Fibroblast of skin of right quadriceps (primary cell): Measurements from ENCODE around the gene DSCAML1.

ENCODE experiments used
- DNase-seq: peaks from one replicate; pipeline ENCODE4 v3.0.0-alpha.2; 2013

The DSCAML1 gene

DNA sequence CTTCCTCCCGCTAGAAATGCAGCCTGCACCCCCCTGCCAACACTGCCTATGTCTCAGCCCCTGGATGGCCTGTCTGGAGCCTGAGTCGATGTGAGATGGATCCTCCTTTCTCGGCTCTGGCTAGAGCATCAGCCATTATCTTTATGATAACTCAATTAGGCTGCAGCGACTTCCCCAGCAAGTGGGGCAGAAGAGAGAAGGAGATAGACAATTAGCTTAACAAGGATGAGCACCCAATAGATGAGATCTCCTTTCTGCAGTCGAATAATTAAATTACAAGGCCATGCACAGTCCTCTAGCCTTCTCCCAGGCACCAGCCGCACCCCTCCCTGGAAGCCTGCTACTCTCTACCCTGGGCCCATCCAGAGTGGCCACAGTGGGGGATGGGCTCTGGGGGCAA lies 290.0 kb downstream of the DSCAML1 start:
- DNase-seq, result no peak

DNA sequence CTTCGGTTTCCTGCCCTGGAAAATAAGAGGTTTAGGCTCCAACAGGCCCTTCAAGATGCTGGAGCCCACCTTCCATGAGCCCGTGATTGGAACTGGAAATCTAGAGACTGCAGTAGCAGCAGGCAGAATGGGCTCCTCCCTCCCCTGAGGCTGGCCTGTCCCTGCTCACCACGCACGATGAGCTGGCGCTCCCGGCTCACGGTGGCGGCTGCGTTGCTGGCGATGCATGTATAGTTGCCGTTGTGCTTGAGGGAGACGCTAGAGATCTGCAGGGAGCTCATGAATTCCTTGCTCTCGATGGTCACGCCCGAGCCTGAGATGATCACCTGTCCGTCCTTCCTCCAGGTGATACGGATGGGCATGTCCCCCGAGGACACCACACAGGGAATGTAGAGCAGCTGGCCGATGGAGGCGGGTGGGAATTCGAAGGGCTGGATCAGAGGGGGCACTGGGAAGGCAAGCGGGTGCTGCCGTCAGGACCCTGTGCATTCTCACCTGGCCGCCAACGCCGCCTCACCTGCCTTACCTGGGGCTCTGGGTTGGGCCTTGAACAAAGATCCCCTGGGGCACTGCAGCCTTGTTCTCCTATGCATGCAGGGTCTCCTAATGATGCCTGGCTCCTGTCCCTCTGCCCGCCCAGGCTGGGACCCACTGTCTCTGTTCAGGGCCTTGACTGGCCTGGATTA lies 291.6 kb downstream of the DSCAML1 start:
- no peak for DNase-seq

DNA sequence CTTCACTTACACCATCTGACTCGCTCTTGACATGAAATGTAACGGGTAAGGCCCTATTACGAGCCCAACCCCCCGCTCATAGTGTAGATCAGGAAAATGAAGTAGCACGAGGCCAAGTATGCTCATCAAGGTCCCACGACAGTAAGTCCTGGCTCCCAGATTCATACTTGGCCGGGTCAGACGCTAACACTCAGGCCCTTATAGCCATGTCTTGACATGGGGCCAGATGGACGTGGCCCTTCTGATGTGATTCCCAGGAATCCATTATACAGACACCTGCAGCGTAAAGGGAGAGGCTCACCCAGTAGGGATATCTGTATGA lies 294.3 kb downstream of the DSCAML1 start:
- no peak for DNase-seq

DNA sequence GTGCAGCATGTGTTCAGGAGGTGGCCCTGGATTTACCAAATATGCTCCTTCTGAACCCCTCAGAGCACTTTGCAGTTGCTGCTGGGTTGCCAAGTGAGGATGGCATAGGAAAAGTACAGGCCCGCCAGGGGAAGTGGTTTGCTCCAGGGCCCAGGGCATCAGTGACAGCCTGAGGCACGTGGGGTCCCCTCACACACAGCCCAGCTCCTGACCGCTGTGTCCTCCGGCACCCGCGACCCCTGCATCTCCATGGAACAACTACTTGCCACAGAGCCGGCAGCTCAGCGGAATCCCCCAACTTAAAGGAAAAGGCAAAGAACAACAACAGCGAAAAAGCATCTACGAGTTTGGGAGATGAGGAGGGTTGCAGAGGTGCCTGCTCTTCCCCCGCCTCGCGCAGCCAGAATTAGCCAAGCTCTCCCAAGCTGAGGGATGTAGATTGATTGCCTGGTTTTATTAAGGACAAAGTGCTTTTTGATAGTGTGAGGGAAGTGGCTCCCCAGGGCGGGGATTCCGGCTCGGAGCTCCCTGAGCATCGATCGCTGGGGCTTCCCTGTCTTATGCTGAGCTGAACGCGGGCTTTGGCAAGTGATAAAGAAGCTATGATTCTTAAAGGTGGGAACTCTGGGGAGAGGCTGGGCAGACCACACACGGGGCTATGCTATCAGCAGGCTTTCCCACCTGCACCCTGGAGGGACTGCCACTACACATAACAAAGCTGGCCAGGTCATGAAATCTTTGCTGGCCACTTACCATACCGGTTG lies 294.8 kb downstream of the DSCAML1 start:
- DNase-seq, result no peak

DNA sequence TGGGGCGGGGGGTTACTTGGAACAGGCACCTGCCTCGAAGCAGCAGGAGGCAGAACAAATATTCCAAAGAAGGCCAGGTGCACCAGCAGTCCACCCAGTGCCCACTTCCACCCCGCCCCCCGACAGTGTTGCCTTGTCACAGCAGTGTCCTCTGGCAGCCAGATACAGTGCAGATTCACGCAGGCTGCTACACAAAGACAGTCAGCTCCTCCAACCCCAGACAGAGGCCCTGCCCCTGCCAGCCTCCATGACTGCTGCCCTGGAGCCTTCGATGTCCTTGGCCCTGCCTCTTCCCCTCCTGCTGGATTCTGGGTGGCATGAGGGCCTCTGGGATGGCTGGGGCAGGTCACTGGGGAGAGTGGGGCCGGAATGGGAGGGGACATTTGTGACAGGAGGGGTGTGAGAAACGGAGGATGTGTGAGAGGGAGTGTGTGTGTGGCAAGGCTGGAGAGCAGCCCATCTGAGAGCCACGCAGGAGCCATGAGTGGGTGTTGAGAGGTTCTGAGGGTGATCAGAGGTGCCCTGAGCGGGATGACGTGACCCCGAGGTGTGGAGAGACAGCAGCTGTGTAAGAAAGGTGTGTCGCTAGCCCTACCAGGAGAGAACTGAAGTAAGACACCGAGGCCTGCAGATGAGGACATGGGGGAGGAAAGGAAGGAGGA lies 295.6 kb downstream of the DSCAML1 start:
- DNase-seq, result no peak

DNA sequence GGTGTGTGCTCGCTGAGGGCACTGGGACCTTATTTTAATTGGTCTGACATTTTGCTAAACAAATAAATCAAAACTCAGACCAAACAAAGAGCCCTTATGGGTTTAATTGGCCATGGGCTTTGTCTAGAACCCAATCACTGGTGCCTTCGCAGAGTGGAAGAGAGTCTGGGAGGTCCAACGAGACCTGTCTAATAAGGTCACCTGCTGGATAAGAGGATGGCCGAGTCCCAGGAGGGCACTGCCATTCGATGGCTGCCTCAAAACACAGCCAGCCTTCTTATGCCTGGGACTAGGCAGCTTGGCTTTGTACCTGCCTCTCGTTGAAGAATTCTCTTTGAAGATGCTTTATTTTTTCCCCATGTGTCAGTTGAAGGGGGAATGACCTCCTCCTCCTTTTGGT lies 298.2 kb downstream of the DSCAML1 start:
- no peak for DNase-seq

DNA sequence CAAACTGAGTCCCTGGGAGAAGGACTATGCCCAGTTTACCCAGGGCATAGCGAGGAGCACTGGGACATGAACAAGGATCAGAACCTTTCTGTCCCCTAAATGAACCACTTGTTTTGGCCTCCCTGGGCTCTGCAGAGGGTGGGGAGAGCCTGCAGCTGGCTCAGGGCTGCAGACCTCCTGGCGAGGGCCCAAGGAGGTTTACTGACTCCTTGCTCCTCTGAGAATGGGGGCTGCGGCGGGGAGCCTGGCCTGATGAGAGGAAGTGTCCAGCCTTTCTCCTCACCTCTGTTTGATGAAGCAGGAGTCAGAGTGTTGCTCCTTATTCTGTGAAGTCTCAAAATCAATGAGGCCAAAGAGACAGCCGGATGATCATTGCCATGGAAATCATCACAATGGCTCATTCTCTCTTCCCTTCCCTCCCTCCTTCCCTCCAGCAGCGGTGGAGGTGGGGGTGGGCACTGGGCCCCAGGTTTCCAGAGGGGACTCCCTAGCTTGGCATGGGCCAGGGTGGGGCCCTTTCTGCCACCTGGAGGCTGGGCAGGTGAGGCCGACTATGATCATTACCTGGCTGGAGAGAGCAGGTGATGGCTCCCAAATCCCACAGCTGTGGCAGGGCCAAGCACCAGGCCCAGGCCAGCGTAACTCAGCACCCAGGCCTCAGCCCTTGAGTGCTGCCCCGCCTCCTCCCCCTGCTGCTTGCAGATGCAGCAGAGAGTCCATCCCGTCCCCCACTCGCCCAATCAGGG lies 299.6 kb downstream of the DSCAML1 start:
- DNase-seq, result no peak

DNA sequence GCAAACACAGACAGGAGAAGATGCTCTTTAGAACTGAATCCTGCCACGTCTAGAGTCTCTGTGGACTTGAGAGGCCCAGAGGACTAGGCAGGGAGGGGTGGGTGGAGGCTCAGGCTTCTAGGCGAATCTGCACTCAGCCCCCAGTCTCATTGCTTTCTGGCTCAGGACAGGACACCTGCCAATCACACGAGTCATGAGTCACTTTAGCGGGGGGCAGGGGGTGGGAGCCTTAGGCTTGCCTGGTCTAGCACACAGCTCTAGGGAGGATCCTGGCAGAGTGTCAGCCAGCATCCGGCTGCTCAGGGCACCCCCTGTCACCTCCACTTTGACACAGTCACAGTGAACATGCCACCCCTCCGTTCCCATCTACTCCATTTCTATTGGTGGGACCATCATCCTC lies 301.7 kb downstream of the DSCAML1 start:
- no peak for DNase-seq

DNA sequence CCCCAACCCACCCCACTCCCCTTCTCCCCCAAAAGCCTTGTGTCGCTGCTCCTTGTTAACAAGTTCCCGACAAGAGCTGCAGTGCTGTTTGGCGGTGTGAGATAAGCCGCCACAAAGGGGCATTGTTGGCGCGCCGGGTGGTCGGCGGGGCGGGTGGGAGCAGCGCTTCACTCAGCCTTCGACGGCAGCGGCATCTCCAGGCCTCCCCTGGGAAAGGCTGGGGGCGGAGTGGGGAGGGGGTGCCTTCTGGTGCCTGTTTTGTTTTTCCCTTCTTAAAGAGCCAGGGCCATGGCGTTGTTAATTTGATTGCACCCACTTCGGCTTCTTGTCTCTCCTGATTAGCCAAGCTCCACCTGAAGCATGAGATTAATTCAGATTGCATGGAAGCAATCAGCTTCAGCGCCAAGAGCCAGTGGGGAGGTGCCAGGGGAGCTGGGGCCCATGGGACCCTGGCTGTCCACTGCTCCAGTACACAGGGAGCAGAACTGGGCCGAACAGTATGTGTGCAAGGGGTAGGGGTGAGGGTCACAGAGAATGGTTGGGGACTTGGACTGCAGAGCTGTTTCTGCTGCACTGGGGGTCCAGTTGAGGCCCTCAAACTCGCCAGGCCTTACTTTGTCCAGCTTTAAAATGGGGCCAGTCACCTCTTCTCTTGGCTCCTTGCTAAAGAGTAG lies 304.3 kb downstream of the DSCAML1 start:
- no peak for DNase-seq

DNA sequence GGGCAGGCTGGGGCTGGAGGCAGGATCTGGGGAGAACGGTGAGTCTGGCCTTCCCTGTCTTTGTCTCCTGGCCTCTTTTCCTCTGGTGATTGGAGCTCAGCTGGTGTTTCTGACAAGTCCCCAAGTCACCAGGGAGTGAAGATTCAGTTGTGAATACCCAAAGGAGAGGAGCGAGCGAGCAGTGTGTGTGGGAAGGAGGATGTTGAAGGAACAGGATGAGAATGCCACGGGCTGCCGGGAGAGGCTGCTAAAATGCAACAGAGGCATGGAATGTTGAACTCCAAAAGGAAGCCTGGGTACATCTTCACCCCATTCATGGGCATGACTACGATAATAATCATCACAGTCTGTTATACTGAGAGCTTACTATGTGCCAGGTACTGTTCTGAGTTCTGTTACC lies 306.1 kb downstream of the DSCAML1 start:
- DNase-seq, result no peak

DNA sequence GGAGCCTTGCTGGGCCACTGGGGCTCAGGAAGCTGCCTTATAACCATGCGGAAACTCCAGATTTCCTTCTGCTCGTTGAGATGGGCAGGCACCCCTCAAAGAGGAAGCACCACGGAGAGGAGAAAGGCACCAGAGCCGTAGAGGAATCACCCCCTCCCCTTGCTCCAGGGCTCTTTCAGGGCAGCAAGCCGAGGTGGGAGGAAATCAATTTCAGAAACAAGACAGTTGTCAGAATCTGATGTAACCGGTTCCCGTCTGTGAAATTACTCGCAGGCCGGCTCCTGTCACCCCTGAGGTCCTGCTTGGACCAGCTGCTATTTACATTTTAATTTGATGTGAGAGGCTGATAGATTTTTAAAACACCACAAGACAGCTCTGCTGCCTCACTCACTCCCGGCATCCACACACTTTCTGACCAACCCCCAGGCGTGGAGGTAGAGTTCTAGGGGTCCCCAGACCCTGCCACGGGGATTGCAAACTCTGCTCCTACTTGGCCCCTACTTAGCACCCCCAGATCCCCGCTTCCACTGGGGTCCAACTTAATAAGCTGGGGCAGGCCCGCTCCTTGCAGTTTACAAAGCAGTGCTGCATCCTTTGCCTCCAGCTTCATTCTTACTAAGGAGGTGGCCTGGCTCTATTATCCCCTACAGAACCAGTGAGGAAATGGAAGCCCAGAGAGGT lies 306.9 kb downstream of the DSCAML1 start:
- DNase-seq, result no peak

DNA sequence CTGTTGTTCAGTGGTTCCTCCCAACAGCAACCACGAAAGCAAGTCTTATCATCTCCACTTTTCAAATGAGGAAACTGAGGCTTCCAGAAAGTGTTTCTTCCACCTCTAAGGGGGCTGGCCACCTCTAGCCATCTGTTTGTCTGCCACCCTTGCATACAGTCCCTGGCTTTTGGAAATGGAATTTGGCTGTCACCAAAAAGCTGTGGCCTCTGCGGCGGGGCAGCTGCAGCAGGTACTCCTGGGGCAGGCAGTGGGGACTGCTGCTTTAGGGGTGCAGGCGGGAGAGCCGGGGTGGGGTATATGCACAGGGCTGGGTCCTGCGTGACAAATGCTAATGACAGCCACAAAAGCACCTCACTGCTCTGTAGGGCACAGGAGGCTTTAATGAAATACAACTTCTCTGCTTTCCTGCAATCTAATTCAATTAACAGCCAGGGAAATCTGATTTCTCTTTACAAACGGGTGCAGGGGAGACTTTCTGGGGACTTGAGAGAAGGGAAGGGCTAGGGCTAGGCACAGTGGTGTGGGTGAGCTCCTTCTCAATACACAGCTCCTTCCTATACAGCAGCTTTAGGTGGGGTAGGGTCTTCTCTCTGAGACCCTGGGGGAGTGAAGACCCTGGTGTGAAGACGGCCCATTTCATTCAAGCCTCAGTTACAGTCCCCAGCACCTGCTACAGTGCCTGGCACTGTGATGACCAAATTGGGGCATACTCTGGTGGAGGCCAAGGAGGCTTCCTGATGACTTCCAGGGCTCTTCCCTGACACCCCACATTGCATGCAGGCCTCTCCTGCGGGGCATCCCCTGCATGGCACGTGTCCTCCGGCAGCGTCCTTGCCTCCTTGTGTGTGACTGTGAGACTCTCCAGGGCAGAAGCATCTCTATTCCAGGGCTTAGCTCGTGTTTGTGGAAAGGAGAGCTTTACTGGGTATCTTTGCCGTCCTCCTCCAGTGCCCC lies 307.7 kb downstream of the DSCAML1 start:
- no peak for DNase-seq

DNA sequence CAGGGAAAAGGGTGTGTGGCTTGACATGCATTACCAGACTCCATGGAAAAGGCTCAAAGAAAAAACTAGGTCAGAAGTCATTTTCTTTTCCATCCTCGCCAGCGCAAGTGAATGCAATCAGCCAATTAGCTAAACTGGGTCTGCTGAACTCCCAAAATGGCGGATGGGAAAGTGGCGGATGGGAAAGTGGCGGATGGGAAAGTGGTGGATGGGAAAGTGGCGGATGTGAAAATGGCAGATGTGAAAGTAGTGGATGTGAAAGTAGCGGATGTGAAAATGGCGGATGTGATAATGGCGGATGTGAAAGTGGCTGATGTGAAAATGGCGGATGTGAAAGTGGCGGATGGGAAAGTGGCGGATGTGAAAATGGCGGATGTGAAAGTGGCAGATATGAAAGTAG lies 311.0 kb downstream of the DSCAML1 start:
- DNase-seq, result no peak

DNA sequence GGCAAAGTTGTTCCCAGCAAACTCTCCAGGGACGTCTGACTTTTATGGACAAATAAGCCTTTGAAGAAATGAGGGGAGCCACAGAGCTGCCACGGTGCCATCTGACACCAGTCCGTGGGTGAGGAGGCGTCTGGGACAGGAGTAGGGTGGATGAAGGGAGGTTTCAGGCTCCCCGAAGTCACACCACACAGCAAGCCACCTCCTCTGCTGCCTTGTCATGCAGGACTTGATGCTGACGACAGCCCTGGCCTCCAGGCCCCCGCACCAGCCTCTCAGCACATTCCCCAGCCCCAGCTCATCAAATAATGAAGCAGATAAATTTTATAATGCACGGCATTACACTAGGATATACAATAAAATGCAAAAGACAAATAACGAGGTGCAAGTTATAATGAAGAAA lies 312.9 kb downstream of the DSCAML1 start:
- DNase-seq, result no peak

DNA sequence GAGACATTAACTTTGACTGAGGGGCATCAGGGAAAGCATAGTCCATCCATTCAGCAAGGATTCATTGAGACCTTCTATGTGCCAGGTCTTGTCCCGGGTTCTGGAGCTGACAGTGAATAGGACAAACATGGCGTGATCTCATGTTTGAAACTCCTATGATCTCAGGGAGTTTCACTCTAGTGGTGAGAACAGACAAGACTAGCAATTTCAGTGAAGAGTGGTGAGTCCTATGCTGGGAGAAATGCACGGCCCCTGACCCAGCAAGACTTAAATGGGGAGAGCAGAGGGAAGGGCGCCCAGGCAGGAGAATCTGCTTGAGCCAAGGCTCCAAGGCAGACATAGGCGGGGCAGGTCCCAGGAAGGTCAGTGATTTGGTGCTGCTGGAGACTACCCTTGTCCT lies 313.6 kb downstream of the DSCAML1 start:
- DNase-seq, result no peak

DNA sequence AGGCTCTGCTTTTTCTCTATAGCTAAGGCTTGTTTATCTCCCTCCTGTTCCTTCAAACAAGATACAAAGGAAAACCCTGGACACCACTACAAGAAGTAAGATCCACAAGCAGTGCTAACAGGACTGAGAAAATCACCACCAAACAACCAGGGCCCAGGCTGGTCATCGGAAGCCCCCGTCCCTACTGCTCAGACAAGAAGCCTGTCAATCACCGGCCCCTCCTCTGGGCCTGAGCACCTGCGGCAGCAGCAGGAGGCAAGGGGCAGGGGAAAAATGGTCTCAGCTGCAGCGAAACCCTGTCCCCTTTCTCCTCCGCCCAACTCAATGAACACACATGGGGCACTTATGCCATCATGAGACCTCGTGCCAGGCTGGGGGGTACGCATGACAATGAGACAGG lies 314.1 kb downstream of the DSCAML1 start:
- no peak for DNase-seq

DNA sequence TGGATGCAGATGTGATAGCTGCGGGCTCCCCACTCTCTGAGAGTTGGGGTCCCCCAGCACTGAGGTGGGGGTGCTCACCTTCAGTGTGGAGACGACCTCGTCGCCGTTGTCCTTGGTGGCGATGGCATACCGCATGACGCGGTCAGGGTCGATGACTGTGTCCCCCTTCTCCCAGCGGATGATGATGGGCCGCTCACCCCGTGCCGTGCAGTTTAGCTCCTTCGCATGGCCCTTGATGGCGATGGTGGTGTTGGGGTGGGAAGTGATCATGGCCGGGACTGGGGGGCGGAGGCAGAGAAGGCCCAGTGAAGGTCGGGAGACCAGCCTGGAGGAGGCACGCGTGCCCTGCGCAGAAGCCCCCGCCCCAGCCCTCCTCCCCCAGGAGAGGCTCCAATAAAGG lies 315.1 kb downstream of the DSCAML1 start:
- no peak for DNase-seq

DNA sequence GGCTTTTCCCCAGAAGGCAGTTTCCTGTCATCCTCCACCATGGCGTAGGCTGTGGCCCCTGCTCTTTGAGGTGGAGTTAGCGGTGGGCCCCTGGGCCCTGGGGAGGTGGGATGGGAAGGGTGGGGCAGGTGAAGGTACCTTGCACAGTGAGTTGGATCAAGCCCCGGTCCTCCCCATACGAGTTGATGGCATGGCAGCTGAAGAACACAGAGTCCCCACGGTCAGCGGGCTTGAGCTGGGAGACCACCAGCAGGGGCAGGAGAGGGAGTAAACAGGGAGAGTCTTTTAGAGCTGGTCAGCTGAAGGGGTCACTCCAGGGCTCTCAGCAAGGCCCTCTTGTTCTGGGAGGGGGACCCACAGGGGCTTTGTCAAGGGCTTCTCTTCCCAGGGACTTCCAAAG lies 316.0 kb downstream of the DSCAML1 start:
- DNase-seq, result no peak

DNA sequence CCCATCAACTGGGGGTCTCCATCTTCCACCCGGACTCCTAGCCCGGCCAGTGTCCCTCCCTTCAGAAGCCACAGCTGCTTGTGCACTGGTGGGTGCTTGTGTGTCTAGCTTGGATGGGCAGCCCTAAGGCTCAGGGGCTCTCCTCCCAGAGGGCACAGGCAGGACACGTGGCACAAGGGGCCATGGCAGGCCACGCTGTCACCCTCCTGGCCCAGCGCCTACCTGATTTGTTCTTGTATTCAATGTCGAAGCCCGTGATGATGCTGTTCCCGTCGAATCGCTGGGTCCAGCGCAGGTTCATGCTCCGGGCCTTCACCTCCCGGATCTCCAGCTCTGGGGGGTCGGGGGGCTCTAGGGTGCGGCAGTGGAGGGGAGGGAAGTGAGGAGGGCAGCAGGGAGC lies 316.8 kb downstream of the DSCAML1 start:
- no peak for DNase-seq

DNA sequence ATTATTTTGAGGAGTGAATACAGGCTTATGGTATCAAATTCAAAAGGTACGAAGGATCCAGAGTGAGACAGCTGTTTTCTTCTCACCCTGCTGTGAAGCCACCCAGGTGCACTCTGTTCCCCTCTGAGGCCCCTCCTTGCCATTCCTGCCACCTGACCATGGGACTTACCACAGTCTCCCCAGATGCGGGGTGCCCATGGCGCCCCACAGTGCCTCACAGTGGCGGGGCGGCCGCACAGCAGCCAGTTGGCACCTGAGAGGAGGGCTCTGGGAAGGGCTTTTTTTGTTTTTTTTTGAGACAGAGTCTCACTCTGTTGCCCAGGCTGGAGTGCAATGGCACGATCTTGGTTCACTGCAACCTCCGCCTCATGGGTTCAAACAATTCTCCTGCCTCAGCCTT lies 317.6 kb downstream of the DSCAML1 start:
- no peak for DNase-seq

DNA sequence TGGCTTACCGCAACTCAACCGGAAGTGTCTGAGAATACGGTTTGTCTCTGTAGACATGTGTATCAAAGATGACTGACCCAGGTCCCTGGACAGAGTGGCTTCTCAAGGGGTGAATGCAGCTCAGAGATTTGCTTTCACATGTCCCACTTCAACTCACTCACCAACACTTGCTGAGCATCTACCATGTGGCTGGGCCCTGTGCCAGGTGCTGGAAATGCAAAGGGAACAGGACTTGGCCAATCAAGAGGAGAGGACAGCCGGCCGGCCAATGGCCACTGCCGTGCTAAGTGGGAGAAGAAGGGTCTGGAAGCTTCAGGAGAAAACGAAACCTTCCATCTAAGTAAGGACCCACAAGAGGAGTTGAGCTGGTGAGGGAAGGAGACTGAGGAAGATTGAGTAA lies 318.1 kb downstream of the DSCAML1 start:
- DNase-seq, result no peak
